ENCODE data around the gene ADRA2A. TPM values are rescaled to one million over a fixed set of nuclear protein-coding genes. Genes with fewer than 3 reads are reported as not detected.

The ADRA2A gene
- total RNA-seq, 1 donor from 2014 or later = 11.4 TPM

DNA sequence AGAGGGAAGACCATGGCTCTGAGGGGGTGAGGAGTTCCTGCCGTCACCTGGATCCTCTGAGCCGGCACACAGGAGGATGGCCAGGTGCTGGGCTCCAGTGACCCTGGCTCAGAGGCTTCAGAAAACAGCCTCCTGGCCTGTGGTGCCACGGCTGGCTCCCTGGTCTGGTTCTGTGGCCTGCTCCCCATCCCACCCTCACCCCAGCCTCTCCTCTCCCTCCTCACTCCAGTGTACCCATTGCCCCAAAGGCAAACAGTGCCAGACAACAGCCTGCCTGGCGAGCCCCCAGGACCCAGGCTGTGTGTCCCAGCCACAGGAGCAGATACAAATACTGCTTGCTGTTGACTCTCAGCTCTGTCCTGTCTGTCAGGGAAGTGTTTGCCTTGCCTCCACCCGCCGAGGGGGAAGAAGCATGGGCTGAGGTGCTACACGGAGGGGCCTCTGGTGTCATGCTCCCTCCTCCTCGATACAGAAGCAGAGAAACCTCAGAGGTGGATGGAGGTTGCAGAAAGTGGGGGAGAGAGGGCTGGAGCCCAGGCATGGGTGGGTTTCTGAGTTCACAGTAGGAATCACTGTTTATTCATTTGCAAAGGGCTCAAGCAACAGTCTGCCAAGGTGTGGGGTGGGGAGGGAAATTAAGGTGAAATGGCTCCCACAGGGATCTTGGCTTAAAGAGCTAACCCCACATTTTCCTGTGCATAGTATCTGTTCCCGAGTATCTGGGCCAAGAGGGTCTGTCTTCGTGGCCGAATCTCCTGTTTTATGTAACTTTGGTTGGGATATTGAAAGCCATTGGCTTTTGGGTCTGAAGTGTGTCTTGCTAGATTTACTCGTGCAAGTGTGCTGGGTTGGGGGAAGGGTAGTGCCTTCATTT is 5.5 kb downstream of the ADRA2A start:
- intact Hi-C loops (cut with DNase I) = no loop called here
- DNase-seq (ENCODE audit: low spot score) = peak; percentile 36

DNA sequence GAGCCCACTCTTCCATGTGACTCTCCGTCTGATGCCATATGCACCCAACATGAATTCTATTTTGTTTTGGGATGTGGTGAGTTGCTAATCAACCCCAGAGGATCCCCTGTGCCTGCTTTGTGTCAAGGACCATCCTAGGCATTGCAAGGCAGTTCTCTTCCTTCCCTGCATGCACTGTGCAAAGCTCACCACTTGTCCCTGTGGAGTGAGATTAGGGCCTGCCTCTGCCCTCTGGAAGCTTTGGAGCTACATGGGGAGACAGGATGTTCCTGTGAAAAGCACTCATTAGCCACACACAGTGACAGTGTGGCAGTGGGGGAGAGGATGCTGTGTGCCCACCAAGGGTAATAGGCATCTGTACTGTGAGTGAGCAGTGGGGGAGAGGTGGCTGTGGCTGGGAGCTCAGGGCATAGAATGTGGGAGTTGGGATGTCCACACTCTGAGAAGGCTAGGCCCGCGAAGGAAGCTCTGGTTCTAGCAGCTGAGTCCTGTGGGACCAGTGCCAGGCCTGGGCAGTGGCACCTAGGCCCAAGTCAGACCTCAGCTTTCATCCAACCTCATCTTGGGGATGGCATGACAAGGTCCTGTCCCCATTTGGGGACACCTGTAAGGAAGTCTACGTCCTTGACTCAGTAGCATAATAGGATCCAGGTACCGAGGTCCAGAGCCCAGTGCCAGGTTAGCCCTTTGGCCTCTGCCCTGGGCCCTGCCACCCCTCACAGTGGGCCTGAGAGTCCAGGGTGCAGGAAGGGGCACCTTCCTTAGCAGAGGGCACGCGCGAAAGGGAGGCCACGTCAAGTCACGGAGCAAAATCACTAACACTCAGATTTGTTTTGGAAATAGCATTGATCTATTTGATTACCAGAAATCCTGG is 6.6 kb downstream of the ADRA2A start:
- DNase-seq (ENCODE audit: low spot score) (peak; percentile 27), ATAC-seq (no peak)
- intact Hi-C loops (cut with DNase I) = no loop called here

More for the DNA sequence above, 5.5 kb downstream of the ADRA2A start:
- ATAC-seq = no peak

DNA sequence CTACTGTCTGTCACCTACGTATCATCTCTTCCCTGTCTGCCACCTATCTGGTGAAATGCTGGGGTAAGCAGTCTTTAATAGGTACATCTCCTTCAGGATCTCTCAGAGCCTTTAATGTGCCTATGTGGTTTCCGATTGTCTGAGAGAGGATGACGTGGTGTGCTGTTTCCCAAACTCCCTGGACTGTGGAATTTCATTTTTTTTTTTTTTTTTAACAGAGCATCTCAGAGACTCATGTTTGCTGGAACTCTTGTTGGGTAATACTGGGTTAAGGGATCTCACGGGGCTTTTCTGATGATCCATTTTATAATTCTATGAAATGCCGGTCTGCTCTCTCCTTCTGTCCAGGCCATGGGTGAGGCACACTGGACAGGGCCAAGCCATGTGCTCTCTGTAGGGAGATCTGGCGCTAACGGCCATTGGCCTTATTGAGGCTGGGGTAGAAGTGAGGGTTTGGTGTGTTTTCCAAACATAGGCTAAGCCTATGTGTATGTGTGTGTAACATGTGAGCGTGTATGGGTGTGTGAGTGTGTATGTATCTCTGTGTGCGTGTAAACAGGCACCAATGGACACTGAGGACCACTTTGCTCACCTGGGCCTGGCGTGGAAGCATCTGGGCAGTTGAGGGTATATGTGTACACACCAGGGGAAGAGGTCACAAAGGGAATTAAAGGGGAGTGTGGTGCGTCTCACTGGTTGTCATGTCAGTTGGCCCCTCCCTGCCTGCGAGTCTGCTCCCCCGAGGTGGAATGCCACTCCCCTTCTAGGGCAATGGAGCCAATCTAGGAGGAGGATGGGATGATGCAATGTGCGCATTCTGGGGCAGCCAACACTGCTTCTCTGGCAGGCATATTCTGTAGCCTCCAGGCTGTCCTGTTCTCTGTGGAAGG is 7.8 kb downstream of the ADRA2A start:
- intact Hi-C loops (cut with DNase I) = no loop called here
- ATAC-seq = peak; percentile 57
- peak; percentile 39 for DNase-seq (ENCODE audit: low spot score)

GRCh38 chr10:111085690-111086353 is 9.0 kb downstream of the ADRA2A start:
- DNase-seq (ENCODE audit: low spot score) (no peak), ATAC-seq (peak; percentile 27)
- intact Hi-C loops (cut with DNase I) = no loop called here

DNA sequence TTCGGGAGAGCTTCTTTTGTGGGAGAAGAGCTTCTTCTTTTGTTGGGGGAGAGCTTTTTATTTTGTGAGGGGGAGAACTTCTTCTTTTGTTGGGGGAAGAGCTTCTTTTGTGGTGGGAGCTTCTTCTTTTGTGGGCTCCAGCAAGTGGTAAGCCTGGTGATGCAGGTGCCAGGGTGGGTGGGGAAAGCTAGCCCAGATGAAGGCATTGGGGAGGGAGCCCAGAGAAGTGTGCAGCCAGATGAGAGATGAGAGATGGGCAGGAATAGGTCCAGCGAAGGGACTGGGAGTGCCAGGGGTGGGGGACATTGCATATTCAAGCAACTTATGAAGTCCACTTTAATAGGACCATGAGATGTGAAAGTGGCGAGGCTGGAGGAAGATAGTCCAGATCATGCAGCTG is 9.7 kb downstream of the ADRA2A start:
- no peak for DNase-seq (ENCODE audit: low spot score)
- intact Hi-C loops (cut with DNase I) = no loop called here
- ATAC-seq = no peak

- intact Hi-C loops (cut with DNase I) = no loop called here
- DNase-seq (ENCODE audit: low spot score) = no peak
- no peak for ATAC-seq
Measured at GRCh38 chr10:111087331-111087756, 10.5 kb downstream of the ADRA2A start.

DNA sequence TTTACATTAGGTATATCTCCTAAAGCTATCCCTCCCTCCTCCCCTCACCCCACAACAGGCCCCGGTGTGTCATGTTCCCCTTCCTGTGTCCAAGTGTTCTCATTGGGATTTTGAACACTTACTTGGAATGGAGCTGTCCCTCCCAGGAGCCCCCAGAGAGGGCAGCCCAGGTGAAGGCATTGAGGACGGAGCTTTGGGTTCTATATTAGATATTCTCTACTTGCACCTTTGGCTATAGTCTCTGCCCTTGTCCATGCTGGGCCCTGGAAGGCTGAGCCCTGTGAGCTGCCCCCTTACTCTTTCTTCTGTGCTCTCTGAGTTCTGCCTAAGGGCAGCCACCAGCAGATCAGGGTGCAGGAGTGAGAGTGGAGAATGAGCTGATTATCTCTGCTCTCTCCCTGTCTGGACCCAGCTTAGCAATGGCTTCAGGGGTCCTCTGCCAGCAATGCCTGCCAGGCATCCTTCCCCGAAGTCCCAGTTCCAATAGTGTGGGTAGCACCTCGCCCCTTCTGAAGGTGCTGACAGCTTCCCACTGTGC is 11.2 kb downstream of the ADRA2A start:
- intact Hi-C loops (cut with DNase I) = no loop called here
- no peak for ATAC-seq

DNA sequence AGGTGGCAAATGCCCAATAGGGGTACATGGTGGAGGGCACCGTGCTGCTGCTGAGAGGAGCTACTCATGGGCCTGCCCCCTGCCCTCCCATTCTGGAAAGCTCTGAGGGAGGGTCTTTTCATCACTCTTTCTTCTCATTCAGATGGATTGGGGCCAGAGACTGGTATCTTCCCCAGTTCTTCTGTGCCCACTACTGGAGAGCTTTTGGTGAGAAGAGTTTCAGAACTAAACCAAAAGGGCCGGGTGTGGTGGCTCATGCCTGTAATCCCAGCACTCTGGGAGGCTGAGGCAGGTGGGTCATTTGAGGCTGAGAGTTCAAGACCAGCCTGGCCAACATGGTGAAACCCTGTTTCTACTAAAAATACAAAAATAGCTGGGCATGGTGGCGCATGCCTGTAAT is 12.5 kb downstream of the ADRA2A start:
- intact Hi-C loops (cut with DNase I) = no loop called here
- no peak for ATAC-seq

More for the DNA sequence above, 11.2 kb downstream of the ADRA2A start:
- DNase-seq (ENCODE audit: low spot score) = no peak

DNA sequence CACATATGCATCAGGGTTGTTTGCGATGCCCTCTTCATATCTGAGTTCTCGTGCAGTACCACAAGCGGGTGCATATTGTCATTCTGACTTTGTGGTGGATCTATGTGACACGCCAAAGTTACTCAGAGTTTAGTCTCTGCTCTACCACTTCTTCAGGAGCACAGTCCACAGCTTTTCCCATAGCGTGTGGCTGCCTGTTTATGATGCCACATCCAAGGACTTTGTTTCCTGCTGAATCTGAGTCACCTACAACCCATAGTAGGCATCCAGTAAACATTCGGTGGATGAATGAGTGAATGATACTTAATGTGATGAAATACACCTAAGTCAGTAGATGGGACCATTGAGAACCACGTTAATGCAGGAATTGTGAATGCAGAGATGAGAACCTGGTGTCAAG is 15.0 kb downstream of the ADRA2A start:
- intact Hi-C loops (cut with DNase I) = no loop called here
- ATAC-seq (no peak), DNase-seq (ENCODE audit: low spot score) (no peak)

More for the DNA sequence above, 12.5 kb downstream of the ADRA2A start:
- DNase-seq (ENCODE audit: low spot score) = no peak

DNA sequence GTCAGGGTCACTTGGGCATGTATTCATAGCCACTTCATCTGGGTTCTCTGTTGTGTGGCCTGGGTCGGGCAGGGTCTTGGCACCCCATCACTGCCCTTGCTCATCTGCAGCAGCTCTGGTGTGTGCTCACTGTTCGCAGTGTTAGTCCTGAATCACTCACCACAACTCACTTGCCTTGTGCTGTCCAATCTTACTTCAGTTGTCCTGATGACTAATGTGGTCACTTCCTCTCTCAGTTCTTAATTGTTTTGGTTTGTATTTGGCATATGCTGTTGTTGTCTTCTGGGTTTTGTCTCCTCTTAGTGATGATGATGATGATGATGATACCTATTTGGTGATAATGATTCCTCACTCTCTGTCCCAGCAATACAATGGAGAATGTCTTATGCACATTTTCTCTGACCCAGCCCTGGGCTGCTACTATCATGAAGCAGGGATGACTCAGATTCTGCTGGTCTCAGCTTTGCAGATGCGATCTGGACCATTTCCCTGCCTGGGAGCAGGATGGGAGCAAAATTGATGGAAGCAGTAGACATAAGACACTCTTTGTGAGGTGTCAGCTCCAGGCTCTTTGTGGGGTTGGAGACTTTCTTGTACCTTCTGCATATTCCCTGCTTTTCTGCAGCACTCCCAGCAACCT is 17.0 kb downstream of the ADRA2A start:
- ATAC-seq = no peak
- intact Hi-C loops (cut with DNase I) = no loop called here

DNA sequence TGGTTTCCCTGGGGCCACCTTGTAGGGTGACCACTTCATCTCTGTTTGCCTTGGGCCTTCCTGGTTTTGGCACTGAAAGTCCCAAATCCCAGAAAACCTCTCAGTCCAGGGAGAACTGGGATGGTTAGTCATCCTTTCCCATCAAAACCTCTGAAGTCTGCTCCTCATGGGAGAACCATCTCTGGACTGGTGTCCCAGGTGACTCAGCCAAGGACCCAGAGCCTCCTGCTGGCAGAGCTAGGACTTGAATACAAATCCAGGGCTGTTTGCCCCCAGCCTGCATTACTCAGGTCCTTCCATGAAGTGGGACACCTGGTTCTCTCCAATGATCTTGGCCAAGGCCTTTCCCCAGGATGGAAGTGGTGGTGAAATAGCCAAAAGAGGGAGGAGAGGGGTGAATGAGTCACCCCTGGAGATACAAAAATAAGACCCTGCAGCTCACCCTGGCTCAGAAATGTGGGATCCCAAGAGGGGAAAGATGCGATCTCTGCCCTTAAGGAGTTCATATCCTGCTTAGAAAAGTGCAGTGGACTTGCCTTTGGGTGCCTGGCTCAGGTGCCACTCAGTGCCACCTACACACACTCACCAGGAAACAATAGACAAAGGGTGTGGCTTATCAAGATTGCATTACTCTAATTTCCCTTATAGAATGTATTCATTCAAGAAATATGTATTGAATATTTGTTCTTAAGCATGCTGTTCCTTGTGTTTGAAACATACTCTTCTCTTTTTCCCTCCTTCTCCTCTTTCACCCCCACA is 22.0 kb downstream of the ADRA2A start:
- no peak for DNase-seq (ENCODE audit: low spot score)
- intact Hi-C loops (cut with DNase I) = no loop called here
- no peak for ATAC-seq

More for the DNA sequence above, 17.0 kb downstream of the ADRA2A start:
- DNase-seq (ENCODE audit: low spot score) = no peak

DNA sequence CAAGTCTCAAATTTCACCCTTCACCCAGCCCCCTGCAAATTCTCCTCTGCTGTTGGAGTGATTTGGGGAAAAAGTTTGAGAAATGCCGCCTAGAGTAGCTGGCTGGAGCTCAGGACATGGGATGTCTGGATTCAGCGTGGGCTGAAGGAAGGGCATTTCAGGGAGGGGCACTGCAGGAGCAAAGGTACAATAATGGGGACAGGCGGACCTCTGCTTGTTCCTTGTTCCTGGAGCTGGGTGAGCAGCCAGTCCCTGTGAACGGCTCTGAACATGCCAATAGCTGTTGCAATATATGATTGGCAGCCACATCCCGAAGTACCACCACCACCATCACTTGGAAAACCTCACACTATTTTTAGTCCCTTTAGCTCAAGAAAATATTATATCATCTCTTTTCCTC is 23.4 kb downstream of the ADRA2A start:
- DNase-seq (ENCODE audit: low spot score) (no peak), ATAC-seq (no peak)
- intact Hi-C loops (cut with DNase I) = no loop called here

GRCh38 chr10:111101796-111102195 is 25.0 kb downstream of the ADRA2A start:
- ATAC-seq (no peak), DNase-seq (ENCODE audit: low spot score) (no peak)
- intact Hi-C loops (cut with DNase I) = no loop called here

- no peak for DNase-seq (ENCODE audit: low spot score)
- intact Hi-C loops (cut with DNase I) = no loop called here
- no peak for ATAC-seq
Measured at GRCh38 chr10:111102359-111102837, 25.6 kb downstream of the ADRA2A start.

DNA sequence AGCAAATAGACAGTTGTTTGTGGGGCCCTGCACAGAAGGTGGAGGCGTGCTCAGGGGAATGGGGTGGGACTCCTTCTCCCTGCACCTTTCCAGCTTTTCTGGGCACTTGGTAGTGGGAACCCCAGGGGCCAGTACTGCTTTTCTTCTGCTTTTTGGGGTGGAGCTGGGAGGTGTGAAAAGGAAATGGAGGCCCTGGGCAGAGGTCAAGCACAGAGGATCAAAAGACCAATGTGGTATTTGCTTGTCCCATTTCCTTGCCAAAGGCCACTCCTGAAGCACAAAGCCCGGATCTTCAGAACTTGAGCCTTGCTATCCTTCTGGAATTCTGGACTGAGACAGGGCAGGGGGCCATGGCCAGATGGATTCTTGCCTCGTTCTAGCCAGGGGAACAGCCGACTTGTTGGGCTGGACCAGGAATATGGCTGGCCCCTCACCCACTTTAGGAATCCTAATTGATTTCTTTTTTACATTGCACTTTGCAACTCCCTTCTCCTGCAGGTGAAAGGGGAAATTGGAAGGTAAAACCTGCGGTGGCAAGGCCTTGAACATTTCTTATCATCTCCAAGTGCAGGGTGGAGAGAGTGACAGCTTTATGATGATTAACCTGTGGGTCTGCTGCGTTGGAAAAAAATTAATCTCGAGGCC is 26.5 kb downstream of the ADRA2A start:
- ATAC-seq (no peak), DNase-seq (ENCODE audit: low spot score) (no peak)
- intact Hi-C loops (cut with DNase I) = no loop called here

DNA sequence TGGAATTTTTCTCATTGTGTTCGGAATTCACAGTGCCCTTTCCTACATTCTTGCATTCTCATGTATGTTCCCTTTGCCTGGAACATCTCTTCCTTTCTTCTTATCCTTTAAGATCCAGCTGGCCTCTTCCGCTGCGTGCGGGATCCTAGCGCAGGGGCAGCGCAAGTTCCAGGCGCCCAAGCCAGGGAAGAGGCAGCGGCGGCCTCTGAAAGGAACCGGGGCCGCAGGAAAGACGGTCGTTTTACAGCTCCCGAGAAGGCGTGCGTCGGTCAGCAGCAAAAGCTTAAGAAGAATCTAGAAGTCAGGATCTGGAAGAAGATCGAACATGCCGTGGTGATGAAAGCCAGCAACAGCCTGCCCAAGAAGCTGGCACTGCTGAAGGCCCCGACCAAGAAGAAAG is 28.0 kb downstream of the ADRA2A start:
- ATAC-seq = no peak
- DNase-seq (ENCODE audit: low spot score) = no peak
- intact Hi-C loops (cut with DNase I) = no loop called here
